Keratinocyte (primary cell): ENCODE measurements around the gene KCNG2.

Experiments used
- EZH2 ChIP-seq: IDR thresholded peaks from one replicate; pipeline ENCODE4 v1.6.1; 2012; ENCODE audit warnings: inconsistent platforms, mild to moderate bottlenecking, low read length, moderate library complexity
- TF ChIP-seq, protein P1 (sequence below), 3 experiments: IDR thresholded peaks in 1 of 3; conservative IDR thresholded peaks in 1 of 3; optimal IDR thresholded peaks in 1 of 3; 2 replicates in 2 of 3; 3 replicates in 1 of 3; pipeline versions ENCODE3 to v1.5.1; 2011; ENCODE audit warnings: low read length in 3 of 3, mild to moderate bottlenecking in 3 of 3, moderate library complexity in 2 of 3, control low read depth in 1 of 3, inconsistent platforms in 1 of 3; ENCODE audit not compliant: insufficient read depth in 2 of 3; ENCODE audit errors: extremely low read depth in 1 of 3

DNA sequence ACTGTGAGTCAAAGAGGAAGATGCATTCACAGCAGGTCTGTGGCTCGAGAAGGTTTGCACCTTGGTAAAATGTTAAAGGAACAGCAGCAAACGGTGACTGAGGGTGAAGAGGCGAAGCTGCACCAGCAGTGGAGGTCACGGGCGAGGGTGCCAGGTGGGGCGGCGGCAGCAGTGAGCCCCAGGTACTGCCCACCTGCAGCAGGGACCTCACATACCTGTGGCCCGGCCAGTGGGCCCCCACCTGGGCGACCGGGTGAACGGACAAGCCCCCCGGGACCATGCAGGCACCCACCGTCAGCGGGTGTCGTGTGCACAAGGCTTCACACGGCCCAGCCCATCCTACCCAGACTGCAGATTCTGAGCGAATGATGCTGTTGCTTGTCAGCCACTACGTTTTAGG, 23.6 kb upstream of the KCNG2 start:
- TF ChIP-seq EZH2, result no peak
- TF ChIP-seq, protein P1, sequence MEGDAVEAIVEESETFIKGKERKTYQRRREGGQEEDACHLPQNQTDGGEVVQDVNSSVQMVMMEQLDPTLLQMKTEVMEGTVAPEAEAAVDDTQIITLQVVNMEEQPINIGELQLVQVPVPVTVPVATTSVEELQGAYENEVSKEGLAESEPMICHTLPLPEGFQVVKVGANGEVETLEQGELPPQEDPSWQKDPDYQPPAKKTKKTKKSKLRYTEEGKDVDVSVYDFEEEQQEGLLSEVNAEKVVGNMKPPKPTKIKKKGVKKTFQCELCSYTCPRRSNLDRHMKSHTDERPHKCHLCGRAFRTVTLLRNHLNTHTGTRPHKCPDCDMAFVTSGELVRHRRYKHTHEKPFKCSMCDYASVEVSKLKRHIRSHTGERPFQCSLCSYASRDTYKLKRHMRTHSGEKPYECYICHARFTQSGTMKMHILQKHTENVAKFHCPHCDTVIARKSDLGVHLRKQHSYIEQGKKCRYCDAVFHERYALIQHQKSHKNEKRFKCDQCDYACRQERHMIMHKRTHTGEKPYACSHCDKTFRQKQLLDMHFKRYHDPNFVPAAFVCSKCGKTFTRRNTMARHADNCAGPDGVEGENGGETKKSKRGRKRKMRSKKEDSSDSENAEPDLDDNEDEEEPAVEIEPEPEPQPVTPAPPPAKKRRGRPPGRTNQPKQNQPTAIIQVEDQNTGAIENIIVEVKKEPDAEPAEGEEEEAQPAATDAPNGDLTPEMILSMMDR (optimal IDR thresholded peaks at IDR 0.05 in 1 of 3, IDR thresholded peaks at IDR 0.05 in 1 of 3, conservative IDR thresholded peaks at IDR 0.05 in 1 of 3; ENCODE audit: extremely low read depth in 1 of 3, insufficient read depth in 2 of 3, low read length in 3 of 3), result no peak
